OCI-LY1 (cell line): Measurements from ENCODE around the gene MCTP1.

Experiments used
- H2AFZ ChIP-seq: fragments of 200-600 bp; sonication (generic), shearing (Covaris generic); 2 replicates; pipeline ENCODE4 v1.6.0; 2014; ENCODE audit warnings: antibody characterized with exemption, mild to moderate bottlenecking, low read length
- H3F3A ChIP-seq: fragments of 200-600 bp; sonication (generic), shearing (Covaris generic); 2 replicates; pipeline ENCODE4 v1.6.0; 2014; ENCODE audit warnings: mild to moderate bottlenecking, antibody characterized with exemption, low read length, moderate library complexity; ENCODE audit not compliant: insufficient read depth
- H3K27ac ChIP-seq: fragments of 200-600 bp; sonication (generic); 2 replicates; pipeline ENCODE4 v1.5.1; 2014; ENCODE audit warnings: low read length, mixed run types, mild to moderate bottlenecking, low read depth; ENCODE audit not compliant: poor library complexity, severe bottlenecking
- H3K27me3 ChIP-seq: fragments of 200-600 bp; sonication (generic); 2 replicates; pipeline ENCODE4 v1.6.0; 2014; ENCODE audit warnings: antibody characterized with exemption, mild to moderate bottlenecking, low read length, moderate library complexity; ENCODE audit not compliant: insufficient read depth
- H3K36me3 ChIP-seq: fragments of 200-600 bp; sonication (generic); 2 replicates; pipeline ENCODE4 v1.6.1; 2014; ENCODE audit warnings: mild to moderate bottlenecking, antibody characterized with exemption, low read length, moderate library complexity, mixed read lengths; ENCODE audit not compliant: insufficient read depth
- H3K4me1 ChIP-seq: fragments of 200-600 bp; sonication (generic); 2 replicates; pipeline ENCODE4 v1.5.1; 2014; ENCODE audit warnings: mild to moderate bottlenecking, low read length, moderate library complexity; ENCODE audit not compliant: insufficient read depth, severe bottlenecking
- H3K4me2 ChIP-seq: fragments of 200-600 bp; sonication (generic), shearing (Covaris generic); 2 replicates; pipeline ENCODE4 v1.6.1; 2014; ENCODE audit warnings: low read length
- H3K4me3 ChIP-seq: fragments of 200-600 bp; sonication (generic); 2 replicates; pipeline ENCODE4 v1.5.1; 2014; ENCODE audit warnings: low read length, low read depth, mild to moderate bottlenecking, mixed read lengths; ENCODE audit not compliant: poor library complexity, severe bottlenecking
- H3K79me2 ChIP-seq: fragments of 200-600 bp; shearing (Covaris generic); 2 replicates; pipeline ENCODE4 v1.6.1; 2016; ENCODE audit warnings: mixed run types, low read length, mixed read lengths; ENCODE audit not compliant: insufficient read depth
- H3K9ac ChIP-seq: fragments of 200-600 bp; sonication (generic), shearing (Covaris generic); 2 replicates; pipeline ENCODE4 v1.6.1; 2014; ENCODE audit warnings: mild to moderate bottlenecking, low read length, mixed read lengths
- H3K9me2 ChIP-seq: fragments of 200-600 bp; sonication (generic), shearing (Covaris generic); 2 replicates; pipeline ENCODE4 v1.6.1; 2014; ENCODE audit warnings: low read depth, mild to moderate bottlenecking, low read length, mixed read lengths
- H3K9me3 ChIP-seq: fragments of 200-600 bp; shearing (Covaris generic); 2 replicates; pipeline ENCODE4 v1.6.1; 2014; ENCODE audit warnings: low read length, mixed read lengths
- H4K20me1 ChIP-seq: fragments of 200-600 bp; sonication (generic), shearing (Covaris generic); 2 replicates; pipeline ENCODE4 v1.6.0; 2016; ENCODE audit warnings: mild to moderate bottlenecking, low read length; ENCODE audit not compliant: insufficient read depth
- CTCF ChIP-seq: fragments of 200-600 bp; sonication (generic), shearing (Covaris generic); IDR thresholded peaks from 2 replicates; pipeline ENCODE4 v1.5.1; 2017; ENCODE audit warnings: mild to moderate bottlenecking, antibody characterized with exemption, low read length, moderate library complexity, mixed read lengths
- EZH2 ChIP-seq: fragments of 200-600 bp; sonication (generic), shearing (Covaris generic); IDR thresholded peaks from 2 replicates; pipeline ENCODE4 v1.8.0; 2017; ENCODE audit warnings: borderline replicate concordance, mixed run types, mild to moderate bottlenecking, antibody characterized with exemption, low read length, moderate library complexity, mixed read lengths

The MCTP1 gene

DNA sequence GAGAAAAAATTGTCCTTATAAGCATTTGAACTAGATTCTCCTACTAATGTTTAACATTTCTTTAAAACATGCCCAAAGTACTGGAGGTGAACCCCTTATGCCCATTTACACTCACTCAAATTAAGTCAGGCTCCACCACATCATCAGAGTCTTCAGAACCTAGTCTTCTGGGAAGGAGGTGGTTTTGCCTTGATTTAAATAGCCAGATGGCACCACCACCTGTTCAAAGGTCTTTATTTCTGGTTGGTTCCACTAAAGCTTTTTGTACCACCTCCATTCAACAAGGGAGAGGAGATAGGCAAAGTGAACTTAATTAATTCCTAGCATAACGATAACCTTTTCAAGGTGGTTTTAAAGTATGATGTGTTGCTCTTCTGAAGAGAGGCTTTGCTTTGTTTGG lies 476.9 kb downstream of the MCTP1 start:
- Histone ChIP-seq H3K27ac (no peak overlapping the region), H3K9me3 (no peaks in the 10 kb centered on the region), H4K20me1 (no peaks in the 10 kb centered on the region), H3K36me3 (no peaks in the 10 kb centered on the region), H3K4me3 (no peak overlapping the region), H3K4me1 (peaks cover 8% of the 10 kb centered on the region), H3F3A (no peaks in the 10 kb centered on the region), H2AFZ (no peak overlapping the region), H3K4me2 (no peak overlapping the region), H3K9ac (no peak overlapping the region), H3K9me2 (no peaks in the 10 kb centered on the region), H3K27me3 (no peaks in the 10 kb centered on the region), H3K79me2 (no peaks in the 10 kb centered on the region)
- TF ChIP-seq EZH2 (no peak), CTCF (no peak)

DNA sequence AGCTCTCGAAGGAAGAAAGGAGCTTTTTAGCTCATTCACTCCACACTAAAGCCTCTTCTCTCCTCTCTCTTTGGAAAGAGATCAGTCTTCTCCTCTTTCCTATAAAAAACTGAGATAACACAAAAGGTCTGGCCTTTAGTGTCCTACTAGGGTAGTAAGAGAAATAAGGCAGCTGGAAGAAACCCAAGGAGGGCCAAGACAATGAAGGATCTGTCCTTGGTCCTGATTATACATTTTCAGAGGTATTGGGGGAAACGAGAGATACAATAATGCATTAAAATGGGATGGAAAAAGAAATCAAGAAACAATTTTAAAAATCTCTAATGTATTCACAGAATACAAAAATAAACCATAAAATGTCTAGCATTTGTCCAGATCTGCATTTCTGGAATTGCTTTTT lies 482.4 kb downstream of the MCTP1 start:
- Histone ChIP-seq H3K4me2 (no peak overlapping the region), H3K36me3 (no peaks in the 10 kb centered on the region), H3K9ac (no peak overlapping the region), H4K20me1 (no peaks in the 10 kb centered on the region), H3K4me3 (no peak overlapping the region), H3K27me3 (no peaks in the 10 kb centered on the region), H3K9me3 (no peaks in the 10 kb centered on the region), H3F3A (no peaks in the 10 kb centered on the region), H3K9me2 (no peaks in the 10 kb centered on the region), H2AFZ (no peak overlapping the region), H3K27ac (no peak overlapping the region), H3K79me2 (no peaks in the 10 kb centered on the region), H3K4me1 (no peaks in the 10 kb centered on the region)
- no peak for TF ChIP-seq CTCF
- TF ChIP-seq EZH2 = no peak

GRCh38 chr5:94796586-94796985 lies 488.3 kb downstream of the MCTP1 start:
- H2AFZ ChIP-seq = no peak overlapping the region
- no peaks in the 10 kb centered on the region for H3K36me3 ChIP-seq
- H3K4me1 ChIP-seq = peaks cover 44% of the 10 kb centered on the region
- no peak overlapping the region for H3K27ac ChIP-seq
- no peaks in the 10 kb centered on the region for H4K20me1 ChIP-seq
- H3K9me2 ChIP-seq = no peaks in the 10 kb centered on the region
- H3F3A ChIP-seq = no peaks in the 10 kb centered on the region
- H3K4me3 ChIP-seq = no peak overlapping the region
- H3K9me3 ChIP-seq = no peaks in the 10 kb centered on the region
- H3K9ac ChIP-seq = no peak overlapping the region
- H3K27me3 ChIP-seq = no peaks in the 10 kb centered on the region
- TF ChIP-seq EZH2 (no peak), CTCF (no peak)
- no peaks in the 10 kb centered on the region for H3K79me2 ChIP-seq
- no peak overlapping the region for H3K4me2 ChIP-seq
